GM12872 (cell line): Measurements from ENCODE around the gene RFT1.

Source experiments
- TF ChIP-seq, protein P1 (sequence below): IDR thresholded peaks from 3 replicates; pipeline ENCODE4 v1.5.1; 2011; ENCODE audit warnings: low read depth, mild to moderate bottlenecking, low read length, moderate library complexity; ENCODE audit not compliant: insufficient read depth

Gene RFT1

DNA sequence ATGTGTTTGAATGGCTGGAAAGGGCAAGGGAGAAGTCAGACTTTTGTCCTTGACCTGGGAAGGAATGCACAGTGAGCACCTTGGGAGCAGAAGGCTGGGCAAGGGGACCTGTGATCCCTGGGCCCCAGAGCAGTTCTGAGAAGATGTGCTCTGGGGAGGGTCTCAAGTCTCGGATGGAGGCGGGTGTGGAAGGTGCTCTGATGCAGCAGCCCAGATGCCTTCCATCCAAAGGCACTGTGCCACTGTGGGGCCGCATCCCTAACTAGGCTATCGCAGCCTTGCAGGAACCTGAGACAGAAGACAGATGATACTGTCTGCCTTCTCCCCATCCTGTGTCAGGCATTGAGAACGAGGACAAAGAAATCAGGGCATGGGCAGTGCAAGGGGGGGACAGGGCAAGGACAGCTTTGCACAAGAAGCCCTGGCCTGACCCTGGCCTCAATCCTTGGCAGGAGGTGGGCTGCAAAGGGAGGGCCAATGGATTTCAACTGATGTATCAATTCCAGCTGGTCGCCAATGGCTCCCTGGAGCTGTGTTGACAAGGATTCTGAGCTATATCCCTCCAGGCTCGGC, 16.2 kb upstream of the RFT1 start:
- TF ChIP-seq, protein P1, sequence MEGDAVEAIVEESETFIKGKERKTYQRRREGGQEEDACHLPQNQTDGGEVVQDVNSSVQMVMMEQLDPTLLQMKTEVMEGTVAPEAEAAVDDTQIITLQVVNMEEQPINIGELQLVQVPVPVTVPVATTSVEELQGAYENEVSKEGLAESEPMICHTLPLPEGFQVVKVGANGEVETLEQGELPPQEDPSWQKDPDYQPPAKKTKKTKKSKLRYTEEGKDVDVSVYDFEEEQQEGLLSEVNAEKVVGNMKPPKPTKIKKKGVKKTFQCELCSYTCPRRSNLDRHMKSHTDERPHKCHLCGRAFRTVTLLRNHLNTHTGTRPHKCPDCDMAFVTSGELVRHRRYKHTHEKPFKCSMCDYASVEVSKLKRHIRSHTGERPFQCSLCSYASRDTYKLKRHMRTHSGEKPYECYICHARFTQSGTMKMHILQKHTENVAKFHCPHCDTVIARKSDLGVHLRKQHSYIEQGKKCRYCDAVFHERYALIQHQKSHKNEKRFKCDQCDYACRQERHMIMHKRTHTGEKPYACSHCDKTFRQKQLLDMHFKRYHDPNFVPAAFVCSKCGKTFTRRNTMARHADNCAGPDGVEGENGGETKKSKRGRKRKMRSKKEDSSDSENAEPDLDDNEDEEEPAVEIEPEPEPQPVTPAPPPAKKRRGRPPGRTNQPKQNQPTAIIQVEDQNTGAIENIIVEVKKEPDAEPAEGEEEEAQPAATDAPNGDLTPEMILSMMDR: no peak

DNA sequence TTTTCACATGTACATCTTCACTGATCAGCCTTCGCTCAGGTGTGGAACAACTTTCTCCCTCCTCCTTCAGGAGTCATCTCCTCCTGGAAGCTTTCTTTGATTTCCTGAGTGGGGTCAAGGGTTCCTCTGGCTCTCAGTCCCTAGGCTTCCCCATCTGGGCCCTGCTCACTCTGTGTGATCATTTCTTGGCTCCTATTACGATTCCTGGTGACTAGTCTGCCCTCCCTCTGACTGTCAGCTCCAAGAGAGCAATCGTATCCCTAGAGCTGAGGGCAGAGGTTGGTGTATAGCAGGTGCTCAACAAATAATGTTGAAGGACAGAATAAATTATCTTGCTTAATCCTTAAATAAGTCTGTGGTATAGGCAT, 15.5 kb upstream of the RFT1 start:
- TF ChIP-seq, protein P1: no peak

DNA sequence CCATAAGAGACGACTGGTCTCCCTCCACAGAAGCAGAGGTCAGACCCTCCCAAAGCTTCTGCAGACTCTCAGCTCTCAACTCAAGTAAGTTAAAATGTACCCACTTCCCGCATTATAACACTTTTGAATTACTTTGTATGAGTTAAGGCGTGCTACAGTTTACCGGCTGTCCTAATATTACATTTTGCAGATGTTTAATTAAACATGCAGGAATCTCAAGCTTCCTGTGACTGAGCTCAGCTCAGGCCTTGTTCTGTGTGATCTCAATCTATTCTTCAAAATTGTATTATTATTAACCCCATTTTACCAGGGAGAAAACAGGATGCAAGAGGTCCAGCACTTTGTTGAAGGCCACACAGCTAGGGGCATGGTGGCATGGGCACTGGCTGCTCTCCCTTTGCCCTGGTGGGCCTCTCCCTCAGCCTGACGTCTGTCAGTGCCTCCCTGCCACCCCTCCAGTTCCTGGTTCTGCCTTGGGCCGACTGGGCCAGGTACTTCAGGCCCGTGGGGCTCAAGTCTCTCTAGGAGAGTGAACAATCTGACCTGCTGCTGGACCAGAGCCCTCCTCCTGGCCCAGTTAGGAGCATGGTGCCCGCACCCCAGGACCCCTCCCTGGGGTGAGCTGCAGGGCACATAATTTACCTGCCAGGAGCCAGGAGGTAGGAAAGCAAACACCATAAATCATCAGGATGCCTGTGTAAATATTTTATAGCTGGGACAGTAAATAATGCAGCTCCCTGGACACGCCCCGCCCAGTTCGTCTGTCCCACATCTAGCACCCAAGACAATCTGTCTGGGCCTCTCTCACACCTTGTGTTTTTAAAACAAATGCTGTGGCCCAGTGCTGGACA, 14.9 kb upstream of the RFT1 start:
- TF ChIP-seq, protein P1: no peak

DNA sequence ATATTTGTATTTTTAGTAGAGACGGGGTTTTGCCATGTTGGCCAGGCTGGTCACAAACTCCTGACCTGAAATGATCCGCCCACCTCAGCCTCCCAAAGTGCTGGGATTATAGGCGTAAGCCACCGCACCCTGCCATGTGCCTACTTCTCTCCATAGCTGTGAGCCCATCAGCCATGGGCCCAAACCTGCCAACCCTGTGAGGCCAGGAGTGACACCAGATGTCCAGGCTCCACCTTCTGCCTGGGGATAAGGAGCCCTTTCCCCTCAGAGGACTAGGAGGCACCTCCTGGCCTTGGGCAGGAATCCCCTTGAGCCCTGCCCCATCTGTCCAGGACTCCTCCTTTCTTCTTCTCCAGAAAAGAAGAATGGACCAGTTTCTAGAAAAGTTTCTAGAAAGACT, 14.2 kb upstream of the RFT1 start:
- TF ChIP-seq, protein P1: no peak

DNA sequence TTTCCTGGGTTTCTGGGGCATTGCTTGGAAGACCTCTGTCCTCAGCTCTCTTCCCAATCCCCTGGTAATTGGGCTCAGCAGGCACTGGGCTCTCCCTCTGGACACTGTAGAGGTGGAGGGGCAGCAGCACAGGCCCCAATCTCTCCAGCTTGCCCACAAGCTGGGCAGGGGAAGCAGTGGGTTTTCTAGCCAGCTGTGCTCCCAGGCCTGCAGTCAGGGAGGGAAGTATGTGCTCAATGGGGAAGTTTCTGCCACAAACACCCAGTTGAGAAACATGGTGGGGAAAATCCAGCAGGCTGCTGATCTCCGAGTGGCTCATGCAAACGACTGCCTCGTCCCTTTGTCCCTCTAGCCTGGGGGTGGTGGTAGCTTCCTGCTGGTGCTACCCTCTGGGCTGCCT, 12.8 kb upstream of the RFT1 start:
- TF ChIP-seq, protein P1: no peak

DNA sequence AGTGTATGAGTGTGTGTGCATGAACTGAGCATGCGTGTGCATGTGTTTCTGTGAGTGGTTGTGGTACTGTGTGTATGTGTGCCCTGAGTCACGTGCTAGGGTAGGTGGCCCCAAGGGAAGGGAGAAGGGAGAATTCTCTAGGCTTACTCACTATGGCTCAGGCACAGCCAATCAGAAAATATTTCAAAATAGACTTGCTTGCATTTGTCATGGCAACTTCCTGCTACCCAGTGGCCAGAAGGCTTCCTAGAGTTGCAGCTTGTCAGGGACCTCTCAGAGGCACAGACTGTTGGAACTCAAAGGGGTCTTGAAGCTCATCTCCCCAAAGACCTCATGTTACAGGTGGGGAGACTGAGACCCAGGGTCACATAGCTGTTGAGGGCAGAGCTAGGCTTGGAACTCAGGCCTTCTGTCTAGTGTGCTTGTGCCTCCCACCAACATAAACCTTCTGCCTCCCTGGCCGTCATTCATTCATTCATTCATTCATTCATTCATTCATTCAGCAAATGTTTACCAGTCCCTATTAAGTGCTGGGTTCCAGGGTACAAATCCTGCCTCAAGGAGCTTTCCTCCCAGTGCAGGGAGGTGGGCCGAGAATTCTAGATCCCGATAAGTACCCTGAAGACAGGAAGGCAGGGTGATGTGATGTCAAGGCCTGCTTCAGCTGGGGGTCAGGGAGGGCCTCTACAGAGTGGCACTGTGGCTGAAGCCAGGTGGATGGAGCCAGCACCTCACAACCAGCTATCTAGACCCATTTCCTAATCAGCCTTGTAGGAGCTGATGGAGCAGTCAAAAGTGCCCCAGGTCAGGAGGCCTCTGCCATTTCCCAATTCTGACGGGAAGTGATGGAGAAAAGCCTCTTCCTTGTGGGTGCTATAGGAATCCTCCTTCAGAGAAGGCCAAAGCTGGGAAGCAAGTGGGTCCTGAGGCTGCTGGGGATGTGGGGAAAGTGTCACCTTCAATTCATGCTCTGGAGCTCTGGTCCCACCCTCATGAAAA, 10.9 kb upstream of the RFT1 start:
- TF ChIP-seq, protein P1: no peak
